Peyer's patch (tissue), 4 donors: Measurements from ENCODE around the gene KREMEN1.

Source experiments
- POLR2A ChIP-seq, 2 donors: fragments of 450-650 bp; IDR thresholded peaks; one replicate each; pipeline ENCODE4 v1.5.1; 2017; ENCODE audit warnings: antibody characterized with exemption in 2 of 2, mild to moderate bottlenecking in 2 of 2, moderate library complexity in 2 of 2
- TF ChIP-seq, protein P1 (sequence below), 6 experiments: fragments of 450-650 bp in 4 of 6; fragments of 200-600 bp in 2 of 6; sonication (generic) in 1 of 6; IDR thresholded peaks; one replicate each; pipeline ENCODE4 v1.5.1; 2017 to 2019; ENCODE audit warnings: antibody characterized with exemption in 6 of 6, mild to moderate bottlenecking in 3 of 6, moderate library complexity in 1 of 6

DNA sequence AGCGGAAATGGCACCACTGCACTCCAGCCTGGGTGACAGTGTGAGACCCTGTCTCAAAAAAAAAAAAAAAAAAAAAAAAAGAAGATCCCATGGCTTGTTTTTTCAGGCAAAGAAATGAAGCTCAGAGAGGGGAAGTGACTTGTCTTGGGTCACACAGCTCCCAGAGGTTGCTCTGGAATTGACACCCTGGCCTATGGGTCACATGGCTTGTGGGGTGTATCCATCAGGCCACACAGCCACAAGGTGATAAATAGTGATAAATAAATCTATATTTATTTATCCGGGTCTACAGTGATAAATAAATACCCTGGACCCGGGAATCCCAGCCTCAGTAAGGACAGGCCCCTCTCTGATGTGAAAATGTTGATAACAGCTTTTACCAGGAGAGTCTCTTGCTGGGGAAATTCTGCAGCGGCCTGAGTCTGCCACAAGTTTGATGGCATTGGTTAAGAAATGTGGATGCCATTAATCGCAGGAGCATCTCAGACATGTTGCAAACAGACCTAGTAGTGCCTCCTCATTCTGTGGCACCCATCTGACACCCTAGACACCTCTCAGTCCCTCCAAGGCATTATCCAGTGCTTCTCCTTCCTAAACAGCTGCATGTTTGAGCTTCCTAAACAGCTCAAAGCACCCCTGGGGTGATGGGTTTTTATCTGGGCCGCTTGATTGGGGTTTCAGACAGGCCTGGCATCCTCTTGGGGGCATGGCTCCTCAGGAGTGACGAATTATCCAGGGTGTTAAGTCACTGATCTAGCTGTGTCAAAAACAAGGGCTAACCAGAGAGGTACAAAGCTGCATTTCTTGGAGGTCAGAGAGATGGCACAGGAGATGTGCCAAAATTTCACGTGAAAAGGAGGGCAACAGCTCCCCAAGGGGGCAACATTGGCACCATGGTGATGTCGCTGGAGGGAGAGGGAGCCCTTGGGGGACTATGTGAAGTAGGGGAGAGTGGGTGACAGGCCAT lies 130.9 kb downstream of the KREMEN1 start:
- TF ChIP-seq POLR2A (IDR thresholded peaks at IDR 0.05) = no peak
- TF ChIP-seq, protein P1, sequence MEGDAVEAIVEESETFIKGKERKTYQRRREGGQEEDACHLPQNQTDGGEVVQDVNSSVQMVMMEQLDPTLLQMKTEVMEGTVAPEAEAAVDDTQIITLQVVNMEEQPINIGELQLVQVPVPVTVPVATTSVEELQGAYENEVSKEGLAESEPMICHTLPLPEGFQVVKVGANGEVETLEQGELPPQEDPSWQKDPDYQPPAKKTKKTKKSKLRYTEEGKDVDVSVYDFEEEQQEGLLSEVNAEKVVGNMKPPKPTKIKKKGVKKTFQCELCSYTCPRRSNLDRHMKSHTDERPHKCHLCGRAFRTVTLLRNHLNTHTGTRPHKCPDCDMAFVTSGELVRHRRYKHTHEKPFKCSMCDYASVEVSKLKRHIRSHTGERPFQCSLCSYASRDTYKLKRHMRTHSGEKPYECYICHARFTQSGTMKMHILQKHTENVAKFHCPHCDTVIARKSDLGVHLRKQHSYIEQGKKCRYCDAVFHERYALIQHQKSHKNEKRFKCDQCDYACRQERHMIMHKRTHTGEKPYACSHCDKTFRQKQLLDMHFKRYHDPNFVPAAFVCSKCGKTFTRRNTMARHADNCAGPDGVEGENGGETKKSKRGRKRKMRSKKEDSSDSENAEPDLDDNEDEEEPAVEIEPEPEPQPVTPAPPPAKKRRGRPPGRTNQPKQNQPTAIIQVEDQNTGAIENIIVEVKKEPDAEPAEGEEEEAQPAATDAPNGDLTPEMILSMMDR (IDR thresholded peaks at IDR 0.05) = no peak
